H1 (cell line): ENCODE measurements around the gene PEX6. TPM values are rescaled to one million over a fixed set of nuclear protein-coding genes. Genes with fewer than 3 reads are reported as not detected.

Source experiments
- CTCF ChIA-PET: fragments of 300-600 bp; sonication (Branson Sonifier 250); formaldehyde crosslinking; loops from one replicate; lab custom pipeline; 2021; ENCODE audit not compliant: partially characterized antibody; lab: Charles Lee
- POLR2A ChIA-PET: fragments of 300-600 bp; sonication (Branson Sonifier 250); formaldehyde crosslinking; loops from one replicate; lab custom pipeline; 2021; ENCODE audit warnings: inconsistent platforms; ENCODE audit not compliant: partially characterized antibody; lab: Charles Lee
- DNase-seq, 2 experiments: peaks; one replicate each; pipeline versions ENCODE4 v3.0.0 to v3.0.0-alpha.2; 2010 to 2022; ENCODE audit warnings: low spot score in 2 of 2, low read depth in 1 of 2, mixed read lengths in 1 of 2
- FAIRE-seq: peaks from 2 replicates; lab custom pipeline; 2011; peaks lifted over from hg19 to GRCh38; lab: Jason Lieb, UNC
- H2AFZ ChIP-seq: 2 replicates; pipeline ENCODE4 v1.8.1; 2012; ENCODE audit warnings: low read length, inconsistent platforms
- H2AK5ac ChIP-seq: 2 replicates; pipeline ENCODE4 v1.6.1; 2013; ENCODE audit warnings: low read depth, low read length
- H2BK120ac ChIP-seq: replicated peaks from 2 replicates; pipeline ENCODE3; 2013; ENCODE audit warnings: low read depth, low read length, inconsistent platforms
- H2BK12ac ChIP-seq: 2 replicates; pipeline ENCODE4 v1.6.1; 2013; ENCODE audit warnings: low read depth, low read length
- H2BK15ac ChIP-seq: 2 replicates; pipeline ENCODE4 v1.6.1; 2013; ENCODE audit warnings: low read length
- H2BK20ac ChIP-seq: 2 replicates; pipeline ENCODE4 v1.6.1; 2013; ENCODE audit warnings: low read length
- H2BK5ac ChIP-seq: 2 replicates; pipeline ENCODE4 v1.6.1; 2013; ENCODE audit warnings: low read depth, low read length
- H3K14ac ChIP-seq: 2 replicates; pipeline ENCODE4 v1.6.1; 2013; ENCODE audit warnings: inconsistent platforms; ENCODE audit not compliant: insufficient read length
- H3K18ac ChIP-seq: 2 replicates; pipeline ENCODE4 v1.6.1; 2013; ENCODE audit warnings: low read length; ENCODE audit errors: extremely low read depth
- H3K23ac ChIP-seq: 2 replicates; pipeline ENCODE4 v1.6.1; 2013; ENCODE audit warnings: inconsistent platforms; ENCODE audit not compliant: insufficient read length
- H3K23me2 ChIP-seq: 2 replicates; pipeline ENCODE4 v1.6.1; 2013; ENCODE audit warnings: low read depth, low read length
- H3K27ac ChIP-seq: 2 replicates; pipeline ENCODE4 v1.6.1; 2011; ENCODE audit warnings: low read depth, low read length, inconsistent platforms
- H3K27me3 ChIP-seq, 4 experiments: replicated peaks in 1 of 4; 1 replicate in 1 of 4; 2 replicates in 3 of 4; pipeline versions ENCODE4 v1.6.1 to v1.8.1; 2011 to 2013; ENCODE audit warnings: low read length in 3 of 4, mild to moderate bottlenecking in 3 of 4, inconsistent platforms in 2 of 4, mixed read lengths in 2 of 4, moderate library complexity in 1 of 4; ENCODE audit not compliant: control insufficient read depth in 3 of 4, insufficient read depth in 3 of 4; ENCODE audit errors: extremely low read depth in 1 of 4
- H3K36me3 ChIP-seq, 4 experiments: 2 replicates each; pipeline versions ENCODE4 v1.6.1 to v1.8.1; 2011 to 2013; ENCODE audit warnings: mild to moderate bottlenecking in 4 of 4, low read length in 3 of 4, moderate library complexity in 2 of 4, control low read depth in 1 of 4, inconsistent platforms in 1 of 4; ENCODE audit not compliant: insufficient read depth in 4 of 4, control insufficient read depth in 2 of 4
- H3K4ac ChIP-seq: replicated peaks from 2 replicates; pipeline ENCODE3; 2013; ENCODE audit warnings: low read length, low read depth, mixed read lengths, inconsistent platforms; ENCODE audit not compliant: insufficient read length
- H3K4me1 ChIP-seq, 4 experiments: replicated peaks in 1 of 4; 1 replicate in 1 of 4; 2 replicates in 3 of 4; pipeline versions ENCODE4 v1.6.1 to v1.8.1; 2011 to 2013; ENCODE audit warnings: low read length in 3 of 4, inconsistent platforms in 2 of 4, mixed read lengths in 1 of 4; ENCODE audit not compliant: insufficient read depth in 4 of 4, control insufficient read depth in 3 of 4
- H3K4me2 ChIP-seq, 2 experiments: 2 replicates each; pipeline versions ENCODE4 v1.6.1 to v1.8.1; 2011 to 2013; ENCODE audit warnings: low read depth in 2 of 2, low read length in 2 of 2, control low read depth in 1 of 2, inconsistent platforms in 1 of 2, mild to moderate bottlenecking in 1 of 2; ENCODE audit not compliant: insufficient read depth in 1 of 2
- H3K4me3 ChIP-seq, 4 experiments: fragments of 200-600, 300-600 bp in 1 of 4; sonication (generic), shearing (Covaris generic), sonication (Bioruptor Twin) in 1 of 4; 2 replicates each; pipeline versions ENCODE4 v1.5.1 to v1.8.1; 2011 to 2016; ENCODE audit warnings: low read length in 4 of 4, low read depth in 3 of 4, control low read depth in 2 of 4, inconsistent platforms in 2 of 4, mild to moderate bottlenecking in 2 of 4, mixed read lengths in 1 of 4, moderate library complexity in 1 of 4; ENCODE audit not compliant: insufficient read depth in 2 of 4; ENCODE audit errors: extremely low read depth in 1 of 4
- H3K56ac ChIP-seq: replicated peaks from 2 replicates; pipeline ENCODE3; 2013; ENCODE audit warnings: low read depth, mild to moderate bottlenecking, mixed read lengths, low read length, inconsistent platforms; ENCODE audit not compliant: insufficient read length
- H3K79me1 ChIP-seq: 2 replicates; pipeline ENCODE4 v1.6.1; 2013; ENCODE audit warnings: low read depth, low read length, control low read depth
- H3K79me2 ChIP-seq, 2 experiments: 2 replicates each; pipeline versions ENCODE4 v1.6.1 to v1.8.1; 2012 to 2013; ENCODE audit warnings: low read length in 2 of 2, mild to moderate bottlenecking in 2 of 2, inconsistent platforms in 1 of 2; ENCODE audit not compliant: insufficient read depth in 2 of 2, control insufficient read depth in 1 of 2
- H3K9ac ChIP-seq, 4 experiments: replicated peaks in 1 of 4; 1 replicate in 1 of 4; 2 replicates in 3 of 4; pipeline versions ENCODE4 v1.6.1 to v1.8.1; 2011 to 2013; ENCODE audit warnings: low read depth in 3 of 4, low read length in 3 of 4, control low read depth in 2 of 4, mild to moderate bottlenecking in 2 of 4, moderate library complexity in 2 of 4, inconsistent platforms in 1 of 4; ENCODE audit errors: extremely low read depth in 1 of 4
- H3K9me3 ChIP-seq, 2 experiments: 2 replicates each; pipeline versions ENCODE4 v1.6.1 to v1.8.1; 2012 to 2013; ENCODE audit warnings: mild to moderate bottlenecking in 2 of 2, moderate library complexity in 2 of 2, control low read depth in 1 of 2, inconsistent platforms in 1 of 2, low read depth in 1 of 2, low read length in 1 of 2, mixed read lengths in 1 of 2; ENCODE audit not compliant: insufficient read depth in 2 of 2
- H4K20me1 ChIP-seq, 2 experiments: replicated peaks in 1 of 2; 2 replicates each; pipeline versions ENCODE3 to v1.8.1; 2011 to 2013; ENCODE audit warnings: inconsistent platforms in 2 of 2, low read length in 2 of 2, mild to moderate bottlenecking in 1 of 2; ENCODE audit not compliant: insufficient read depth in 2 of 2, control insufficient read depth in 1 of 2
- H4K5ac ChIP-seq: 2 replicates; pipeline ENCODE4 v1.6.1; 2013; ENCODE audit warnings: low read length, low read depth, mixed read lengths, inconsistent platforms; ENCODE audit not compliant: insufficient read length
- H4K8ac ChIP-seq: 2 replicates; pipeline ENCODE4 v1.8.0; 2013; ENCODE audit warnings: mild to moderate bottlenecking, moderate library complexity, low read length, inconsistent platforms; ENCODE audit not compliant: insufficient read depth; ENCODE audit errors: extremely low read depth
- H4K91ac ChIP-seq: replicated peaks from 2 replicates; pipeline ENCODE3; 2013; ENCODE audit warnings: low read length, mixed read lengths, inconsistent platforms; ENCODE audit not compliant: insufficient read length
- CBX8 ChIP-seq: fragments of 300-800, 300-1000 bp; sonication (generic); IDR thresholded peaks from 2 replicates; pipeline ENCODE4 v1.7.1; 2016; ENCODE audit warnings: low read depth, low read length, borderline replicate concordance
- CHD2 ChIP-seq: IDR thresholded peaks from 2 replicates; pipeline ENCODE4 v1.6.1; 2012; ENCODE audit warnings: low read length, improper control_type of control experiment
- EP300 ChIP-seq, 2 experiments: IDR thresholded peaks; 1 replicate in 1 of 2; 2 replicates in 1 of 2; pipeline ENCODE4 v1.6.1; 2011 to 2012; ENCODE audit warnings: low read depth in 2 of 2, low read length in 2 of 2, mild to moderate bottlenecking in 2 of 2, borderline replicate concordance in 1 of 2, inconsistent platforms in 1 of 2, moderate library complexity in 1 of 2
- KDM5A ChIP-seq: fragments of 200-600 bp; IDR thresholded peaks from 2 replicates; pipeline ENCODE4 v1.7.1; 2012; ENCODE audit warnings: mild to moderate bottlenecking, low read length, inconsistent platforms, mixed read lengths
- MAFK ChIP-seq: IDR thresholded peaks from 2 replicates; pipeline ENCODE4 v1.6.1; 2012; ENCODE audit warnings: low read depth, mild to moderate bottlenecking, improper control_type of control experiment, low read length
- PHF8 ChIP-seq: fragments of 200-600 bp; sonication (generic); conservative IDR thresholded peaks from 2 replicates; pipeline ENCODE4 v1.7.1; 2012; ENCODE audit warnings: low read depth, mild to moderate bottlenecking, inconsistent platforms, low read length, moderate library complexity
- POU5F1 ChIP-seq: IDR thresholded peaks from 2 replicates; pipeline ENCODE4 v1.6.1; 2011; ENCODE audit warnings: low read depth, mild to moderate bottlenecking, low read length, moderate library complexity
- RNF2 ChIP-seq: fragments of 200-900, 300-1000 bp; sonication (generic); IDR thresholded peaks from 2 replicates; pipeline ENCODE4 v1.7.1; 2016; ENCODE audit warnings: borderline replicate concordance, low read depth, mild to moderate bottlenecking, antibody characterized with exemption, low read length; ENCODE audit not compliant: poor library complexity, severe bottlenecking; ENCODE audit errors: missing control alignments
- ZNF274 ChIP-seq: IDR thresholded peaks from 2 replicates; pipeline ENCODE4 v1.7.0; 2012; ENCODE audit warnings: low read length, borderline replicate concordance; ENCODE audit errors: extremely low read depth
- WGBS, 2 experiments: shearing (Covaris generic) in 1 of 2; methylation state at CpG; one replicate each; pipeline versions ENCODE4 v1.1.6 to v1.1.7; 2013 to 2015; ENCODE audit warnings: low lambda C conversion rate in 2 of 2, mixed read lengths in 2 of 2, inconsistent platforms in 1 of 2, low coverage in 1 of 2, missing lambda C conversion rate in 1 of 2; ENCODE audit not compliant: insufficient replicate concordance in 2 of 2, insufficient coverage in 1 of 2, insufficient read length in 1 of 2; ENCODE audit errors: extremely low coverage in 1 of 2, missing lambda C conversion rate in 1 of 2; 5-methylcytosine and 5-hydroxymethylcytosine counted together
- polyA plus RNA-seq, 7 experiments: library from polyadenylated mRNA; depleted of rRNA in 3 of 7; stranded (reverse) in 5 of 7; unstranded in 2 of 7; fragments of >200 nt in 5 of 7; fragments of 200-250 nt in 2 of 7; gene quantifications; 1 replicate in 5 of 7; 2 replicates in 1 of 7; 4 replicates in 1 of 7; pipeline versions ENCODE4 v1.2.1 to v1.2.3, GENCODE V29; 2011 to 2013; ENCODE audit warnings: missing spikeins in 2 of 7, mixed read lengths in 2 of 7
- total RNA-seq: library from RNA; stranded (reverse); fragmentation: NEBNext Ultra II Directional; extraction: Animal tissue kit (Norgen Biotek cat#: 25700); gene quantifications from 2 replicates; pipeline ENCODE4 v1.2.1, GENCODE V29; 2021
- TF ChIP-seq, protein P1 (sequence below): IDR thresholded peaks from 2 replicates; pipeline ENCODE4 v1.6.1; 2012; ENCODE audit warnings: low read length, inconsistent platforms

Gene PEX6
- total and polyA plus RNA-seq, 2 of the 8 experiments (the other 6 are each of a cell fraction or from before 2014, with no cell fraction given): 6.4 to 12.5 TPM

DNA sequence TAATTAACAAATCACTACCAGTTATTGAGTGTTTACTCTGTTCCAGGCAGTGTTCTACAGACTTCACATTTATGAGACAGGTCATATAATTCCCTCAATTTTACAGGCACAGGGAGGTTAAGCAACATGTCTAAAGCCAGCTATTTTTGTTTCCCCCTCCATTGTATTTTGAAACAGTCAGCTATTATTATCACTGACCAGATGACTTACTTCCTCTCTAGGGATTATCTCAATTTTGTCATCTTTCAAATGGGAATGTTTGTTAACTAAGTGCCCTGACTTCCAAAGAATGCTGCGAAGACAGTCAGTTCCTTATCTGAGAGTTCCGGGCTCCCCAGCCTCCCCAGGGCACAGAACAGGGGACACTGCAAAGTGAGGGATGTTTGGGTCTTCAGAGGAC lies 55.3 kb downstream of the PEX6 start:
- peaks cover 0 to 6% (median 1%) of the 10 kb centered on the region in 4 experiments; a peak in 2 of 7 replicates for H3K4me1 ChIP-seq
- DNase-seq (no peak), FAIRE-seq (no peak)
- H3K14ac ChIP-seq: no peak overlapping the region
- no peak overlapping the region for H3K9ac ChIP-seq
- H4K5ac ChIP-seq: no peak overlapping the region
- no peak overlapping the region for H2BK20ac ChIP-seq
- H4K91ac ChIP-seq: no peak overlapping the region
- H2BK120ac ChIP-seq: no peak overlapping the region
- H4K8ac ChIP-seq: no peak overlapping the region
- no peak overlapping the region for H2AK5ac ChIP-seq
- no peaks in the 10 kb centered on the region for H3K79me1 ChIP-seq
- H3K9me3 ChIP-seq: no peaks in the 10 kb centered on the region
- no peak overlapping the region for H3K23ac ChIP-seq
- H3K79me2 ChIP-seq: no peaks in the 10 kb centered on the region
- no peak overlapping the region for H2BK5ac ChIP-seq
- no peak overlapping the region for H2BK12ac ChIP-seq
- H2BK15ac ChIP-seq: no peak overlapping the region
- no peak overlapping the region for H3K18ac ChIP-seq
- no peaks in the 10 kb centered on the region for H3K36me3 ChIP-seq
- H2AFZ ChIP-seq: no peak overlapping the region
- H4K20me1 ChIP-seq: no peaks in the 10 kb centered on the region
- no peak overlapping the region for H3K4ac ChIP-seq
- H3K4me3 ChIP-seq: no peak overlapping the region
- H3K27ac ChIP-seq: no peak overlapping the region
- CTCF ChIA-PET: interaction anchor here (0.8 kb wide), 1 partner anchor 12 kb away, joined by 3 read pairs; no protein-coding TSS in a partner anchor
- H3K56ac ChIP-seq: no peak overlapping the region
- H3K23me2 ChIP-seq: no peaks in the 10 kb centered on the region
- POLR2A ChIA-PET: interaction anchor here (1.1 kb wide), 1 partner anchor 23 kb away, joined by 3 read pairs; no protein-coding TSS in a partner anchor
- 100% methylated on average over 2 of the region's 2 CpGs; no CpG with 5 or more reads in 1 of the 2 experiments for WGBS, 2 experiments
- H3K27me3 ChIP-seq: no peaks in the 10 kb centered on the region
- H3K4me2 ChIP-seq: no peak overlapping the region
- TF ChIP-seq CHD2 (no peak), POU5F1 (no peak), ZNF274 (no peak), MAFK (no peak), PHF8 (no peak), EP300 (IDR thresholded peaks at IDR 0.05; ENCODE audit: borderline replicate concordance in 1 of 2, low read depth in 2 of 2, low read length in 2 of 2) (no peak), KDM5A (no peak), RNF2 (no peak), CBX8 (no peak)
- TF ChIP-seq, protein P1, sequence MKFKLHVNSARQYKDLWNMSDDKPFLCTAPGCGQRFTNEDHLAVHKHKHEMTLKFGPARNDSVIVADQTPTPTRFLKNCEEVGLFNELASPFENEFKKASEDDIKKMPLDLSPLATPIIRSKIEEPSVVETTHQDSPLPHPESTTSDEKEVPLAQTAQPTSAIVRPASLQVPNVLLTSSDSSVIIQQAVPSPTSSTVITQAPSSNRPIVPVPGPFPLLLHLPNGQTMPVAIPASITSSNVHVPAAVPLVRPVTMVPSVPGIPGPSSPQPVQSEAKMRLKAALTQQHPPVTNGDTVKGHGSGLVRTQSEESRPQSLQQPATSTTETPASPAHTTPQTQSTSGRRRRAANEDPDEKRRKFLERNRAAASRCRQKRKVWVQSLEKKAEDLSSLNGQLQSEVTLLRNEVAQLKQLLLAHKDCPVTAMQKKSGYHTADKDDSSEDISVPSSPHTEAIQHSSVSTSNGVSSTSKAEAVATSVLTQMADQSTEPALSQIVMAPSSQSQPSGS: no peak
